ENCODE results near the gene CEP85.

Gene CEP85

DNA sequence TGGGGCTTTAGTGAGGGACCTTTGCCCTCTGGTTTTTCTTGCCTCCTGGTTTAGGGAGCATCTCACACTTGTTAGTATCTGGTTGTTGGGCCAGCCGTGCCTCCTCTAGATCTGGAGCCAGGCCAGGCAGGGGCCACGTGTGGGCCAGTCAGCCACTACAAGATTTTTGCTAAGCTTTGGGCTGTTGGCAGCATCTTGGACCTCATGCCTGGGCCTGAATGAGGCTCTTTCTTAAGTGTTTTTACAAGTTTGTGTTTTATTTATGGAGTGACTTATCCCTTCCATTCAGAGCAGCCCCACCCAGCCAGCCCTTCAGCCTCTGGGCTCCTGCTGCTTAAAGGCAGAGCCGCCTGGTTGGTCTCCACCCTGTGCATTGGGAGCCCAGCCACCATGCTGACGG is 44.3 kb downstream of the CEP85 start:
- DNase-seq (ENCODE audit: low spot score), result peak; percentile 81

DNA sequence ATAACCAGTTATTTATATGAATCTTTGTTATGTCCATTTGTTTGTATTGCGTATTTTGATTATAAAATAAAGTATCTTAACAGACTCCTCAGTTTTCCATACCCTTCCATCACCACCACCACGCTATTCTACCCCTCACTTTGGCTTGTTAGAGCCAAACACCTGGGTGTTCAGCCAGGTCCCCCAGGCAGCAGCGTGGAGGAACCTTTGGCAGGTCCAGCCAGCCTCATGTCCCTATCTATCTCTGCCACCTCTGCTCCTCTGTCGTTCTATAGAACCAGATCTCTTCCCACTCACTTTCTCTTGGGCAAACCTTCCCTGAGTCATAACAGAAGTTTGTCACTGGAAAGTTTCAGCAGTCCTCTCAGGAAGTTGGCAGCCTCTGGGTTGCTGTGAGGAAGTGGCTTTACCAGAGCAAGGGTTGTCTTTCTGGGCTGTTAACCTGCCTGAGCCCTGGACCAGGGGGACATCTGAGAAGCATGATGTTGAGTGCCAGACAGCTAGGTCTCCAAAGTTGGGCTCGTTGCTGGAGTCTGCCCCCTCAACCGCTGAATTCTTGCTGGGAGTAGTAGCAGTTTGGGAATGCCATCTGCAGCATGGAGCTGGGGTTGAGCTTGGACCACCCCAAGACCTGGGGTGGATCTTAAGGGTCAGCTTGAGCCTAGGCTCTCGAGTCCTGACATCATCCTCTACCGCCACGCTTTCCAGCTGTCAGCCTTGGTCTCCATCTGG is 44.9 kb downstream of the CEP85 start:
- peak; percentile 66 for DNase-seq (ENCODE audit: low spot score)

DNA sequence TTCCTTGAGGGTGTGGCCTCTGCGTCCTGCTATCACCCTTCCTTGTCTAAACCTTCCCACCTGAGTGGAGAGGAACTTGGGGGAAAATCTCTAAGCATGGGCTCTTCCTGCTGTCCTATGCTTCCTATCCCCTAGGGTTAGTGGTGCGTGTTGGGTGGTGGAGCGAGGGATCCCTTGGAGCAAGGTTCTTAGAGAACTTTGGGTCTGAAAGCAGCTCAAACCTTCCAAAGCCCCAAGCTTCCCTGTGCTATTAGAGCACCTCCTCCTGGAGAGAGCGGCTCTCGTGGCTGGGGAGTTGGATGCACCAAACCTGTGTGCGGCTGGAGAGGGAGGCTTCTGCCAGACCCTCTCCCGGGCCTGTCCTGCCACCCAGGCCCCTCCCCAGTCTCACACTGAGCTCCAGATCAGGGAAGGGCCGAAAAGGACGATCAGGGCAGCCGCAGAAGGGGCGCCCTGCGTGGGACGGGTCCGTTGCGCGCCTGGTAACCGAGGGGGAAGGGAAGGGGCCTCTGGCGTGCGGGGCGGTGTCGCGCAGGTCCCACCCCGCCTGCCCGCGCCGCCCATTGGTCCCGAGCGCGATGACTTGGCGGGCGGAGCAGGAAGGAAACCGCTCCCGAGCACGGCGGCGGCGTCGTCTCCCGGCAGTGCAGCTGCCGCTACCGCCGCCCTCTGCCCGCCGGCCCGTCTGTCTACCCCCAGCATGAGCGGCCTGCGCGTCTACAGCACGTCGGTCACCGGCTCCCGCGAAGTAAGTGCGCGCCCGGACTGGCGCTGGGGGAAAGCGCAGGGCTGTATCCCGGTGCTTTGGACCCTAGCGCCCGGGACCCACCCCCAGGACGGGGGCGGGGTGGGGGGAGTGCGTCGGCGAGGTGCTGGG is 45.7 kb downstream of the CEP85 start, which contains the start of gene SH3BGRL3:
Gene SH3BGRL3 (plus strand): TSS at position 631 of the 877 bp plus-strand sequence. CDS start 70 bp downstream, at position 701.
- DNase-seq (ENCODE audit: low spot score), result peak; percentile 90

DNA sequence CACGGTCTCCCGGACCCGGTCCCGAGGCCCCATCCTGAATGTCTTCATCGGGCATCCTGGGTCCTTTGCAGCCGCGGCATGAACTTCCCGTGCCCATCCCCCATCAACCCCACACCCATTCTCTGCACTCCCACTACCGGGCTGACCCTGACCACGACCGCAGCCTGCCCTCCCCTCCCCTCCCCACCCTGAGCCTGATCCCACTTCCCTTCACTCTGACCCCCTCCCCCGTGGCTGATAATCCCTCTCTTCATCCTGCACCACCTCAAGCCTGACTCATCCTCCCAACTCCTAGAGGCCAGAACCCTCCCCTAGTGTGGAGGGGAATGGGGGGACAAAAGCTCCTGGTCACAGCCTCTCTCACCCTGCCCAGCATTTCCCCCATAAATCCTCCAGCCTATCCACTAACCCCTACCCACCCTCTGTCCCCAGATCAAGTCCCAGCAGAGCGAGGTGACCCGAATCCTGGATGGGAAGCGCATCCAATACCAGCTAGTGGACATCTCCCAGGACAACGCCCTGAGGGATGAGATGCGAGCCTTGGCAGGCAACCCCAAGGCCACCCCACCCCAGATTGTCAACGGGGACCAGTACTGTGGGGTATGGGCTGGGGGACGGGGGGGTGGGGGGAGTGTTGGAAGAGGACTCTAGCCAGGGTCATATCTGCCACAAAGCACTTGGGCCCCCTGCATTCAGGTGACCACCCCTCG is 46.5 kb downstream of the CEP85 start:
- no peak for DNase-seq (ENCODE audit: low spot score)

DNA sequence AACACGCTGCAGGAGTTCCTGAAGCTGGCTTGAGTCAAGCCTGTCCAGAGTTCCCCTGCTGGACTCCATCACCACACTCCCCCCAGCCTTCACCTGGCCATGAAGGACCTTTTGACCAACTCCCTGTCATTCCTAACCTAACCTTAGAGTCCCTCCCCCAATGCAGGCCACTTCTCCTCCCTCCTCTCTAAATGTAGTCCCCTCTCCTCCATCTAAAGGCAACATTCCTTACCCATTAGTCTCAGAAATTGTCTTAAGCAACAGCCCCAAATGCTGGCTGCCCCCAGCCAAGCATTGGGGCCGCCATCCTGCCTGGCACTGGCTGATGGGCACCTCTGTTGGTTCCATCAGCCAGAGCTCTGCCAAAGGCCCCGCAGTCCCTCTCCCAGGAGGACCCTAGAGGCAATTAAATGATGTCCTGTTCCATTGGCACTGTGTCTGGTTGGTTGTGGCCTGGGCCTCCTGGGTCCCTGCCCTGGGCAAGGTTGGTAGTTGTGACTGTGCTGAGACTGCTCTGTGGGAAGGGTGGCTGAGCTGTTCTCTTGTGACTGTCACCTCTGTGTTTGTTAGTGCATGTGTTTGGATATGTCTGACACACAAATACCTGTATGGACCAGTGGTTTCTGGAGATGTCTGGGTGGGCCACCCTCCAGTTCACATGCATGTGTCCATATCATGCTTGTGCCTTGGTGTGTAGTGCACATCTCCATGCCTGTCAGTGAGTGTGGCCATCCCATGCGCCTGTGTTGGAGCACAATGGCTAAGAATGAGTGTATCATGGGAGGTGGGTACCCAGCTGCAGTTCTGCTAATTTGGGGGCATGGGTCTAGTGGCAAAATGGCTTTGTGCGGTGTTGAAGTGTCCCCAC is 47.3 kb downstream of the CEP85 start:
- no peak for DNase-seq (ENCODE audit: low spot score)

DNA sequence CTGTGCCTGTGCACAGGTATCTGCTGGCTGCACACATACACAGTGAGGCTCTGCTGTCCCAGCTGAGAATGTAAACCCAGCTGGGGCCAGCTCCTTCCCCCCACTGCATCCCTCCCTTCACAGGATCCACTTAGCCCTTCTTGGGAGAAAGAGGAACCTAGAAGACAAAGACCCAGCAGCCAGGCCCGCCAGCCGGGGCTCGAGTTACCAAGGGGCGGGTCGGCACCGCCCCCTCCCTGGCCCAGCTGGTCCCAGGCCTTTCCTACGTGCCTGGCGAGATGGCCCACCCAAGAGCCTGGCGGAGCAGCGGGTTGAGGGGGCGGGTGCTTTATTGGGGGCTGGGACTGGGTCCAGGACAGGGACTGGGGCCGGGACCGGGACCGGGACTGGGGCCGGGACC is 48.0 kb downstream of the CEP85 start:
- no peak for DNase-seq (ENCODE audit: low spot score)

DNA sequence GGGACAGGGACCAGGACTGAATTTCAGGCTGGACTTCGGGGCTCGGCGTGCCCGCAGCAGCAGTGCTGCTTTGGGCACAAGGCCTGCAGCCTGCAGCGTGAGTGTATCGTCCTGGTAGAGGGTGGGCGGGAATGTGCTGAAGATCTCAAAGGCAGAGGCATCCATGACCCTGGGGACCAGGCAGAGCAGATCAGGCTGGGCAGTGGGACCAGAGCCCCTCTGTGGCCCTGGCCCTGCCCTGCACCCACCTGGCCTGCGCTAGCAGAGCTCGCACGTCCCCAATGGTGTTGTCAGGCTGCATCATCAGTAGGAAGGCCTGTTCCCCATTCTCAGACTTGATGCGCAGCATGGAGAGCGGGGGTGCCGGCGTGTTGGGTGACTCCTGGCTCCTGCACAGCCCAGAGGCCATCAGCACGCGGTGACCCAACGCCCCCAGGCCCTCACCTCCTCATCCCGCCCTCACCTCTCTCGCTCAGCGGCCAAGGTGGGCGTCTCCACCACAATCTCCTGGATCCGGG is 48.5 kb downstream of the CEP85 start:
- no peak for DNase-seq (ENCODE audit: low spot score)

DNA sequence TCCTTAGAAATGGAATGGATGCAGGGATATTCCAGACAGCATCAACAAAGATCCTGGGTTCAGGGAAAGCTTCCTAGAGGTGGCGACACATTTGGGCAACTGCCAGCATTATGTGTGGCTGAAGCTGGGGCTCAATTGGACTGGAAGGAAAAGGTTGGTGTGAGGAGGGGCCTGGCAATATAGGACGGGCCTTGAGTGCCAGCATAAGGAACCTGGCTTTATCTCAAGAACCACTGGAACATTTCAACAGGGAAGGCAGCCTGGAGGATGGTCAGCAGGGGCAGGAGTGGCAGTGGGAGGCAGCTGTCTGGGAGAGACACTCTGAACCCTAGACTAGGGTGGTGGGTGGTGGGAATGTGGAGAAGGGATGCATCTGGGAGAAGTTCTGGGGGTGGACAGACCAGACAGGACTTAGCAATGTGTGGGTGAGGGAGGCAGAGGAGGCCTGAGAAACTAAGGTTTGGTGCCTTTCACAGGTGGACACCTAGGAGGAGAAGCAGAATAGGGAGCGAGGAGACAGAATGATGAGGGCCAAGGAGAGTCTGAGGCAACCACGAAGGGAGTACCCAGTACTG is 49.4 kb downstream of the CEP85 start:
- no peak for DNase-seq (ENCODE audit: low spot score)

DNA sequence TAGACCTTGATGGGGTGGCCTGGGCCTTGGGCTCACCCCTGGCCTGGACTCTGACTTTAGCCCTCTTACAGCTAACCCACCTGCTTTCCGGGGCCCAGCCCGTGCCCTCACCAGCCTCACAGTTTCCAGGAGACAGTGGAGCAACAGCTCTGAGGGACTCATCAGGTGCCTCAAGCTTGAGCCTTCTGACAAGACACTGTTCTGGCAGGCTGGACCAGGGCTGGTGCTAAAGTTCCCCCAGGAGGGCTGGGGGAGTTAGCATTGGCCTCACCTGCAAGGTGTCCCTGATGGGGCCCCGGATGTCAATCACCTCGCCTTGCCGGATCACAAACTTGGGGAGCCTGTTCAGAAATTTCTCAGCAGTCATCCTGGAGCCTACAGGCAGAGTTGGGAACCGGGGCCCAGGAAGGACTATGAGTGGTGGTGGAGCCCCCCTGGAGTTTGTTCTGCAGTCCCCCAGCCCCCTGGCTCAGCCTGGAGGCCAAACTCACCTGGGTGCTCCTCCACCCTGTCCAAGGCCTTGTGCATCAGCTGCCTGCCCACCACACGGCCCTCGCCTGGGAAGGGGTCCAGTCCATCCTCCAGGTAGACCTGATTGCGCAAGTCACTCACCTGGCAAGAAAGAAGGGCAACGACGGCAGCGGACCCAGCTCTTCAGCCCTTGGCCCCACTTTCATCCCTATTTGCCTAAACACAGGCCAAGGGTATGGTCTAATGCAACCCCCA is 50.0 kb downstream of the CEP85 start:
- no peak for DNase-seq (ENCODE audit: low spot score)

DNA sequence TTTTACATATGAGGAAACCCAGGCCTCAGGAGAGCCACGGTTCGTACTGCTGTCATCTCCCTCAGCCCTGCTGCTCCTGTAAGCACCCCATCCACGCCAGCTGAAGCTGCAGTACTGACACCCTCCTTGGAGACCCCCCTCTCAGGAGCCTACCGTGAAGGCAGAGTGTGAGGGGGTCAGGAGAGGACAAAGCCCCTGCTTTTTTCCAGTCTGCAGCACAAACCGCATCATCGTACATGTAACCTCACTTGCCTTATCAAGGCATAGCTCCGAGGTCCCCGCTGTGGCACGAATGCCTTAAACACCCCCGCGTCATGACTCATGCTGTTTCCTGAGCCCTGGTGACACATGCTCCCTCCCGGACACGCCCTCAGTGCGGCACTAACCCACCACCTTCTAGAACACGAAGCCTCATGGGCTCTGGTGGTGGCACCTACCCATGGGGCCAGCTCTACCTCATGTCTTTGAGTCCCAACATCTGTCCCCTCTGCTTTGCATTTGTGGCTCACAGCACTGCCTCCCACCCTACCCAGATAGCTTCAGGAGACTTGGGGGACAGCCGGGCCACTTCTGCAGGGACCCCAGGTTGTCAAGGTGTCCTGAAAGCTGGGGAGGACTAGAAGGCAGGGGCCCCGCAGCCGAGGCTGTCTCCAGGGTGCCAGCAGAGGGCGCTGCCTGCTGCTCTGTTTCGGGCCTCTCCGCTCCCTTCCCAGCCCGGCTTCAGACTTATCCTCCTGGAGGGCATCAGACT is 50.8 kb downstream of the CEP85 start:
- peak; percentile 80 for DNase-seq (ENCODE audit: low spot score)

DNA sequence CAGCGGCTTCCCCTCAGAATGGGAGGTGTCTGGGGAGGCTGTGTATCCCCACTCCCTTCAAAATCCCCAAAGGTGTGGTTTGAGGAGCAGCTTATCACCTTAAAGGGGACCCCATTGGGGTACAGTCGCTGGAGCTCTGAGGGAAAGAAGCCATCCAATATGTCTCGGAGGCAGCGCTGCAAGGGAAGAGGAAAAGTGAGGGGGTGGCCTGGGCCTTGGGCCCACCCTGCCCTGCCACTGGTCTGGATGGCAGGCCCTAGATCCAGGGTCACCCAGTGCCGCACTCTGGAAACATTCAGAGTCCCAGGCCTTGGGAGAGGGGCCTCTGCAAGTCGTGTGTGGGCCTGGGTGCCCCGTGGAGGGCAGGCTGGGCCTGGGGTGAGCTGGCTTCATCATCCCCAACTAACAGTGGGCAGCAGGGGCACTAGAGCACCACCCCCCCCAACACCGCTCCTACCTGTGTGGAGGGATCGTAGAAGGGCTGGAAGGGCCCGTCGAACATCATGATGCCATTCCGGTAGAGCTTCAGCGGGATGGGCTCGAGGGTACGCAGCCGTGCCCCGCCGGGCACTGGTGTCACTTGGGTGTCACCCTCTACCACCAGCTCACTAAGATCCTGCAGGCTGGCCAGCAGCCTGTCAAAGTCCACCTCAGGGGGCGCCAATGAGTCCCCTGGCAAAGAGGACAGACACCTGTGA is 51.5 kb downstream of the CEP85 start:
- DNase-seq (ENCODE audit: low spot score), result no peak

DNA sequence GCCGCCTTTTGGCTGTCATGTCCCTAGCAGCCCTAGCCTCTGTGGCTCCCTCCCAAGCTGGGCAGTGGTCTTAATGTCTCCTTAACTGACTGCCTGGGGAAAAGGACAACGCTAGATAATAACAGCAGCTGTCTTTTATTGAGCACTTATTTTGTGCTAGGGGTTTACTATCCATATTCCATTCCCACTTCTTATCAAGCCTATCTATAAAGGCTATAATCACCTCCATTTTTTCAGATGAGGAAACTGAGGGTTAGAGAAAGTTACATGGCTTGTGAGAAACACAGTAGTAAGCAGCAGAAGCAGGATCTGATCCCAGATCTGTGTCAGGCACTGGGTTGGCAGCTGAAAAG is 52.0 kb downstream of the CEP85 start:
- DNase-seq (ENCODE audit: low spot score), result no peak

DNA sequence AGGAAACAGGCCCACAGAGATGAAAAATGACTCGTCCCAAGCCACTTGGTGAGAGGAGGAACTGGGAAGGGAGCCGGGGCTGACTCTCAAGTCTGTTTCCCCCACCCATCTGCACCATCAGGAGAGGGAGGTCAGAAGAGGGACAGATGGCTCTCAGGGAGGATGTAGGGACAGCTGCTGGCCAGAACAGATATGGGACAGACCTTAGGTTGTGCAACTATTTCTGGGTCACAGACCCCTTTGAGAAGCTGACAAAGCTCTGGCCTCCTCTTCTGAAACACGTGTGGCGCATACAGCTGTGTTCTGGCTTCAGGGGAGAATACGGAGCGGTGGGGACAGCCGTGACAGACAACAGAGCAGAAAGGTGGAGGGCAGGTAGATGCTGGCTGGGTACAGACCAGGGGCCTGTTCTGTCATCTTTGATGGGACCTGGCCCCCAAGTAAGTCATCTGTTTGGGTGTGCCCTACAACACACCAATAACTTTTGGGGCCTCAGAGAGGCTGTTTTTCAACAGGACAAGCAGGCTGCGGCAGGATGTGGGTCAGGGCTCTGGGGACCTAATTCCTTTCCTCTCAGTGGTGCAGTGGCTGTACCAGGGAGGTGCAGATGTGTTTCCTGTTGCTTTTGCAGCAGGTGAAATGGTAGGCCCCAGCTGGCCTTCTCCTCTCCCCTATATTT is 53.2 kb downstream of the CEP85 start:
- no peak for DNase-seq (ENCODE audit: low spot score)

DNA sequence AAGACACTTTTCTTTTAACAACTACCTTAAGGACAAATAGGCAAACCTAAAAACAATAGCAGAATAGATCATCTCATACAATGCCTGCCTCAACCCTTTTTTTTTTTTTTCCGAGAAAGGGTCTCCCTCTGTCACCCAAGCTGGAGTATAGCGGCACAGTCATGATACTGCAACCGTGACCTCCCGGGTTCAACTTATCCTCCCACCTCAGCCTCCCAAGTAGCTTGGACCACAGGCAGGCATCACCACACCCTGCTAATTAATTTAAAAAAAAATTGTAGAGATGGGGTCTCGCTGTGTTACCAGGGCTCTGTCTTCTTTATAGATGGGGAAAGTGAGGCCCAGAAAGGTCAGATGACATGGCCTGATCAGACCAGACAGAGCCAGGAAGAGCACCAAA is 53.8 kb downstream of the CEP85 start:
- DNase-seq (ENCODE audit: low spot score), result no peak

DNA sequence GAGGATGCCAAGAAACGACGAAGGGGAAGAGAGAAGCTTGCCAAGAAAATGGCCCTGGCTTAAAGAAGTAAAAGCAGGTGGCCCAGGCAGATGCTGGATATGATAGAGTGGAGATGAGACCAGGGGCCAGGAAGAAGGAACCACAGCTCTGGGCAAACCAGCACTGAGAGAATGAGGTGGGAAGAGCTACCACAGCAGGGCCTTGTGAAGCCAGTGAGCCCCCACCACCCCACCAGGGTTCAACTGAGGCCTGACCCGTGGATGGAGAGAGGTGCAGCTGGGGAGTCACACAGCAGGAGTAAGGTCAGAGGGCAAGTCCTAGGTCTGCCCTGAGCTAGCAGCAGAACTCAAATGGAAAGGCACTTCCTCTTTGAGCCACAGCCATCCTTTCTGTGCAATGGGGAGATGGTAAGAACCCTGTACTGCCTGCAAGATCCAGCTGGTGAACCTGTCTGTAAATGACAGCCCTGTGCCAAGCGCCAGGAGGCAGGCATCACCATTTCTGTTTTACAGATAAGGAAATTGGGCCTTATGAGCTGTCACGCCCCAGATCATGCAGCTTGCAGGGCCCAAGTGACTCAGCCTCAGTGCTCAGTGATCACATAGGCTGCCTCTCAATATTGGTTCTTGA is 54.4 kb downstream of the CEP85 start:
- no peak for DNase-seq (ENCODE audit: low spot score)

DNA sequence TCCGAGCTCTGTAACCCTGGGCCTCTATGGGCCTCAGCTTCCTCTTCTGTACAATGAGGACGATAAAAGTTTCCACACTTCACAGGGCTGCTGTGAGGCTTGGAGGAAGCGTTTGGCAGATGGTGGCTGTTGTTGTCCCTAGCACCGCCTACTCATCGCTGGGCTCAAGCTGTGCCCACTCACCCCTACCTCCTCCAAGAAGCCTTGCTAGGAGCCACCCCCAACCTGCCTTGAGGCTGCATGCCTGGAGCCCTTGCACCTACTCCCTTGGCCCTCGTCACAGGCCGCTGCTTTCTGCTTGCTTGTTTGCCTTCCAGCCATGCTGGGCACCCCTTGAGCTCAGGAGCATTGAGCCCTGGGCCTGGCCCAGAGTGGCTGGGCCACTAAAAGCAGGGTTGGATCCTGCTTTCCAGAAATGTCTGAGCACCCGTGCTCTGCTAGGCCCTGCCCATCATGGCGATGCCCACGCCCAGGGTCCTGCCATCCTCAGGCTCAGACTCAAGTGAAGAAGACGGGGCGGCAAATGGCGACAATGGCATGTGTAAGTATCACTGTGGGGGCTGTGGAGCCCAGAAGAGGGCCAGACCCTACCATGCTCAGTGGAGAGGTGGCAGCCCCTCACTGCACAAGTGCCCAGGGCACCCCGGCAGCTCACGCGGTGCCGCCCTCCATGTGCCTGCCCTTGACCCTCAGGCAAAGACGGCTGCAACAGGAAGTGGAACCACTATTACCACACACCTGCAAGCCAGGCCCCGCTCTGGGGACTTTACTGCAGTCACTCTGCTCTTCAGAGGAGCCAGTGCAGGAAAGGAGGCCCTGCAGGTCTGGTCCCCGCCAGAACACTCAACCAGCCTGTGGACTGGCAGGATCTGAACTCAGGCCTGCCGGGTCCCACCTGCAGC is 55.4 kb downstream of the CEP85 start:
- DNase-seq (ENCODE audit: low spot score), result no peak

Measured in LoVo (cell line).